Nephron progenitor cell (in vitro differentiated cells): ENCODE data around the gene KCNJ13.

Experiments
- DNase-seq: peaks from one replicate; pipeline ENCODE4 v3.0.0; 2021
- H3K27ac Mint-ChIP-seq: 2 replicates; pipeline ENCODE4 v1.8.0; 2021; ENCODE audit warnings: mild to moderate bottlenecking, moderate library complexity, mixed read lengths
- H3K27me3 Mint-ChIP-seq: 2 replicates; pipeline ENCODE4 v1.8.0; 2021; ENCODE audit warnings: mild to moderate bottlenecking, low read depth, mixed read lengths; ENCODE audit not compliant: poor library complexity
- H3K36me3 Mint-ChIP-seq: 2 replicates; pipeline ENCODE4 v1.8.0; 2021; ENCODE audit warnings: low read depth, mixed read lengths
- H3K4me1 Mint-ChIP-seq: 2 replicates; pipeline ENCODE4 v1.8.0; 2021; ENCODE audit warnings: mixed read lengths
- H3K4me3 Mint-ChIP-seq: 2 replicates; pipeline ENCODE4 v1.8.0; 2021; ENCODE audit warnings: mild to moderate bottlenecking, moderate library complexity, mixed read lengths
- H3K9me3 Mint-ChIP-seq: 2 replicates; pipeline ENCODE4 v1.8.0; 2021; ENCODE audit warnings: mild to moderate bottlenecking, moderate library complexity, mixed read lengths
- TF ChIP-seq, protein P1 (sequence below): fragments of 200-600 bp; sonication (generic); IDR thresholded peaks from 2 replicates; pipeline ENCODE4 v1.5.0; 2021; ENCODE audit warnings: antibody characterized with exemption

KCNJ13 gene

DNA sequence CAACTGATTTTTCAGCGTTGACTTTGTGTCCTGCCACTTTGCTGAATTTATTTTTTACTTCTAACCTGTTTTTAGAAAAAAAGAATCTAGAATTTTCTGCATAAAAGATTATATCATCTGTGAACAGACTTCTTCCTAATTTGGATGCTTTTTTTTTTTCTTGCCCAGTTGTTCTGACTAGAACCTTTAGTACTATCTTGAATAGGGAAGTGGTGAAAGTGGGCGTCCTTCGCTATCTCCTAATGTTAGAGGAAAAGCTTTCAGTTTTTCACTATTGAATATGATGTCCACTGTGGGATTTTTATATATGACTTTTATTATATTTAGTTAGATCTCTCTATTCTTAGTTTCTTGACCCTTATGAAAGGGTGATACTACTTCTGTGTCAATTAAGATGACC, 25.7 kb upstream of the KCNJ13 start:
- H3K36me3 Mint-ChIP-seq, result peaks cover 84% of the 10 kb centered on the region
- no peak overlapping the region for H3K4me3 Mint-ChIP-seq
- no peaks in the 10 kb centered on the region for H3K4me1 Mint-ChIP-seq
- peaks cover 3% of the 10 kb centered on the region for H3K27me3 Mint-ChIP-seq
- TF ChIP-seq, protein P1, sequence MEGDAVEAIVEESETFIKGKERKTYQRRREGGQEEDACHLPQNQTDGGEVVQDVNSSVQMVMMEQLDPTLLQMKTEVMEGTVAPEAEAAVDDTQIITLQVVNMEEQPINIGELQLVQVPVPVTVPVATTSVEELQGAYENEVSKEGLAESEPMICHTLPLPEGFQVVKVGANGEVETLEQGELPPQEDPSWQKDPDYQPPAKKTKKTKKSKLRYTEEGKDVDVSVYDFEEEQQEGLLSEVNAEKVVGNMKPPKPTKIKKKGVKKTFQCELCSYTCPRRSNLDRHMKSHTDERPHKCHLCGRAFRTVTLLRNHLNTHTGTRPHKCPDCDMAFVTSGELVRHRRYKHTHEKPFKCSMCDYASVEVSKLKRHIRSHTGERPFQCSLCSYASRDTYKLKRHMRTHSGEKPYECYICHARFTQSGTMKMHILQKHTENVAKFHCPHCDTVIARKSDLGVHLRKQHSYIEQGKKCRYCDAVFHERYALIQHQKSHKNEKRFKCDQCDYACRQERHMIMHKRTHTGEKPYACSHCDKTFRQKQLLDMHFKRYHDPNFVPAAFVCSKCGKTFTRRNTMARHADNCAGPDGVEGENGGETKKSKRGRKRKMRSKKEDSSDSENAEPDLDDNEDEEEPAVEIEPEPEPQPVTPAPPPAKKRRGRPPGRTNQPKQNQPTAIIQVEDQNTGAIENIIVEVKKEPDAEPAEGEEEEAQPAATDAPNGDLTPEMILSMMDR, result no peak
- peaks cover 14% of the 10 kb centered on the region for H3K9me3 Mint-ChIP-seq
- no peak for DNase-seq
- H3K27ac Mint-ChIP-seq, result no peak overlapping the region

DNA sequence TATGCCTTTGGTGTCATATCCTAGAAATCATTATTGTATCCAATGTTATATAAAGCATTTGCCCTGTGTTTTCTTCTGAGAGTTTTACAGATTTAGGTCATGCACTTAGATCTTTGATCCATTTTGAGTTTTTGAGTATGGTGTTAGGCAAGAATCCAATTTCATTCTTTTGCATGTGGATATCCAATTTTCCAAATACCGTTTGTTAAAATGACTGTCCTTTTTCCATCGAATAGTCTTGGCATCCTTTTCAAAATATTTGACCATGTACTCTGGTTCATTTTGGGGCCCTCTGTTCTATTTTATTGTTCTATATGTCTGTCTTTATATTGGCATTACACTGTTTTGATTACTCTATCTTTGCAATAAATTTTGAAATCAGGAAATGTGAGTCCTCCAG, 23.8 kb upstream of the KCNJ13 start:
- TF ChIP-seq, protein P1, result no peak
- Mint-ChIP-seq H3K27me3 (no peaks in the 10 kb centered on the region), H3K4me3 (no peak overlapping the region), H3K4me1 (no peaks in the 10 kb centered on the region), H3K27ac (no peak overlapping the region), H3K36me3 (peaks cover 86% of the 10 kb centered on the region), H3K9me3 (peaks cover 14% of the 10 kb centered on the region)
- no peak for DNase-seq

DNA sequence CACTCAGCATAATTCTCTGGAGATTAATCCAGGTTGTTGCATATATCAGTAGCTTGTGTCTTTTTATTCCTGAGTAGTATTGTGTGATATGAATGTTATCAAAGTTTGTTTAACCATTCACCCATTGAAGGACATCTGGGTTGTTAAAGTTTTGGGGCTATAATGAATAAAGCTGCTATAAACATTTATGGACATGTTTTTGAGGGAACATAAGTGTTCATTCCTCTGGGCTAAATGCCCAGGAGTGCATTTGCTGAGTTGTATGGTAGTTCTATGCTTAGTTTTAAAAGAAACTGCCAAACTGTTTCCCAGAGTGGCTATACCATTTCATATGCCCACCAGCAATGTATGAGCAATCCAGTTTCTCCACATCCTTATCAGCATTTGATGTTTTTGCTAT, 21.8 kb upstream of the KCNJ13 start:
- H3K4me3 Mint-ChIP-seq, result no peak overlapping the region
- no peaks in the 10 kb centered on the region for H3K4me1 Mint-ChIP-seq
- peaks cover 71% of the 10 kb centered on the region for H3K36me3 Mint-ChIP-seq
- TF ChIP-seq, protein P1, result no peak
- DNase-seq, result no peak
- H3K9me3 Mint-ChIP-seq, result peaks cover 14% of the 10 kb centered on the region
- no peak overlapping the region for H3K27ac Mint-ChIP-seq
- no peaks in the 10 kb centered on the region for H3K27me3 Mint-ChIP-seq

DNA sequence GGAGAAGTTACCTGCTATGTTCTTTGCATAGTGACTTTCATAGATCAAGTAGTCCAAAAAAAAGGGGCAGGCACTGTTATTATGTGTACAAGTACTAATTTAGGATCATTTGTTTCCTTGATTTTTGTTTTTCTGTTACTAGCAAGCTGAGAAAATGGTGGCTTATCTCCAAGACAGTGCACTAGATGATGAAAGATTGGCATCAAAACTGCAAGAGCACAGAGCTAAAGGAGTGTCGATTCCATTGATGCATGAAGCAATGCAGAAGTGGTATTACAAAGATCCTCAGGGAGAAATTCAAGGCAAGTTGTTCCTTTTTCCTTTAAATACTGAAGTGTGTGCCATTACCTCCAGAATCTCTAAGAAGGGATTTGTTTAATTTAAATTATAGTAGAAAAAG, 19.6 kb upstream of the KCNJ13 start:
- no peaks in the 10 kb centered on the region for H3K4me1 Mint-ChIP-seq
- H3K36me3 Mint-ChIP-seq, result peaks cover 62% of the 10 kb centered on the region
- H3K27me3 Mint-ChIP-seq, result no peaks in the 10 kb centered on the region
- no peak for DNase-seq
- H3K9me3 Mint-ChIP-seq, result no peaks in the 10 kb centered on the region
- TF ChIP-seq, protein P1, result no peak
- H3K27ac Mint-ChIP-seq, result no peak overlapping the region
- H3K4me3 Mint-ChIP-seq, result no peak overlapping the region

DNA sequence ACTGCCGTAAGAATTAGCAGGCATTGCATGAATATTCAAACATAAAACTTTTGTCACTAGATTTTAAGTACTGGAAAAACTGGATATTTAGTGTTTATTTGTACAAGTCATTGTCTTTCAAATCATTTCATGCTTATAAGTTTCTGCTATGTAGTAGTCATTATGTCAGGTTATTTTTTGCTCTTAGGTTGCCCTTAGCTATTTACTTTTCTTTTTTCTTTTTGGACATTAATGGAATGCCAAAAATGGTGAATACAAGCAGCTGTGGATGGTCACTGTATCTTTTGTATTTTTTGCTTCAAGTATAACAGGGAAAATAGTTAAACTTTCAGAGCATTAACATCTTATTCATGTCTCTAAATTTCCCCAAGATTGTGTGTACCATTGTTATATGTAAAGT, 18.6 kb upstream of the KCNJ13 start:
- no peaks in the 10 kb centered on the region for H3K4me1 Mint-ChIP-seq
- no peaks in the 10 kb centered on the region for H3K9me3 Mint-ChIP-seq
- TF ChIP-seq, protein P1, result no peak
- H3K27ac Mint-ChIP-seq, result no peak overlapping the region
- H3K36me3 Mint-ChIP-seq, result peaks cover 62% of the 10 kb centered on the region
- no peak overlapping the region for H3K4me3 Mint-ChIP-seq
- DNase-seq, result no peak
- no peaks in the 10 kb centered on the region for H3K27me3 Mint-ChIP-seq

DNA sequence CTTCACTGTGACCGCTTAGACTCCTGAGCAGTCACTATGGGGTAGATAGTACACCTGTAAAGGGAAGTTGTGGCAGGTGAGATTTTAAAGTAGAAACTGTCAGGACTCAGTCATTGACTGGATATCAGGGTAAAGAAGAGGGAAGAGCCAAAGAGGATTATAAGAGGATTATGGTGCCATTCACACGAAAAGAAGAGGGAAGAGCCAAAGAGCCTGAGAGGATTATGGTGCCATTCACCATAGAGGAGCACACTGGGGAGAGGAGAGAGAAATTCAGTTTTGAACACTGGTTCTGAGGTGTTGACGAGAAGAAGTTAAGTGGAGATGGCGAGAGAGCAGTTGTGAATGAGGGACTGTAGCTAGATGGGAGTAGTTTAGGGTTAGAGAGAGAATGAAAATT, 16.9 kb upstream of the KCNJ13 start:
- H3K36me3 Mint-ChIP-seq, result peaks cover 62% of the 10 kb centered on the region
- no peak overlapping the region for H3K4me3 Mint-ChIP-seq
- H3K4me1 Mint-ChIP-seq, result no peaks in the 10 kb centered on the region
- no peak overlapping the region for H3K27ac Mint-ChIP-seq
- TF ChIP-seq, protein P1, result no peak
- H3K9me3 Mint-ChIP-seq, result no peaks in the 10 kb centered on the region
- no peak for DNase-seq
- no peaks in the 10 kb centered on the region for H3K27me3 Mint-ChIP-seq
